Measurements from ENCODE around the gene PLA2G4C.
"Not testable (repeated sequence)": the region's sequence is repeated elsewhere in the genome, so short reads cannot be mapped to it uniquely, and the experiment has no call there.

The PLA2G4C gene

DNA sequence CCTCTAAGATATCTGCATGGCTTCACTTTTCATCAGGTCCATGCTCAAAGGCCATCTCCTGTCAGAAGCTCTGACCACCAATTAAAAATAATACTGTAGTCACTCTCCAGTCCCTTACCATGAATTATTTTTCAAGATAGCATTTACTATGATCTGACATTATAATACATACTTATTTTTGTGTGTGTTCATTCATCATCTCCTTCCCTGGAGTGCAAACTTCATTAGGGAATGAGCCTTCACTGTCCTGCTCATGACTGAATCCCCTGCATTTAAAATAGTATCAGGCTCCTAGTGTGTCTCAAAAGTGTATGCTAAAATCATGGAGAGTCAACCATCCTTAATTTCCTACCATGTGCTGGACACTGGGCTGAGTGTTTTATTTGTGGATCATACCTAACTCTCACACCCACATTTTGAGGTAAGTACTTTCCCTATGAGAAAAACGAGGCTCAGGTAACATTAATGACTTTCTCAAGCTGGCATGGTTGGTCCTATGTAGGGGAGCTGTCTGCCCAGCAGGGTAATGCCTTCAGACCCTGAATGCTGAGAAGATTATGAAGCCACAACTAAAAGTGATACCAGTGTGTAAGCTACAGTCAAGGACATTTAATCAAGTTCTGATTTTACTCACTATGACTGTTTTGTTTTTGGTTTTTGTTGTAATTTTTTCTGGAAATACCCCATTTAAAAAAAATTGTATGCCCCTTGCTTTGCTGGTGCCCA is 16.3 kb downstream of the PLA2G4C start:
- TF ChIP-seq, protein P1, sequence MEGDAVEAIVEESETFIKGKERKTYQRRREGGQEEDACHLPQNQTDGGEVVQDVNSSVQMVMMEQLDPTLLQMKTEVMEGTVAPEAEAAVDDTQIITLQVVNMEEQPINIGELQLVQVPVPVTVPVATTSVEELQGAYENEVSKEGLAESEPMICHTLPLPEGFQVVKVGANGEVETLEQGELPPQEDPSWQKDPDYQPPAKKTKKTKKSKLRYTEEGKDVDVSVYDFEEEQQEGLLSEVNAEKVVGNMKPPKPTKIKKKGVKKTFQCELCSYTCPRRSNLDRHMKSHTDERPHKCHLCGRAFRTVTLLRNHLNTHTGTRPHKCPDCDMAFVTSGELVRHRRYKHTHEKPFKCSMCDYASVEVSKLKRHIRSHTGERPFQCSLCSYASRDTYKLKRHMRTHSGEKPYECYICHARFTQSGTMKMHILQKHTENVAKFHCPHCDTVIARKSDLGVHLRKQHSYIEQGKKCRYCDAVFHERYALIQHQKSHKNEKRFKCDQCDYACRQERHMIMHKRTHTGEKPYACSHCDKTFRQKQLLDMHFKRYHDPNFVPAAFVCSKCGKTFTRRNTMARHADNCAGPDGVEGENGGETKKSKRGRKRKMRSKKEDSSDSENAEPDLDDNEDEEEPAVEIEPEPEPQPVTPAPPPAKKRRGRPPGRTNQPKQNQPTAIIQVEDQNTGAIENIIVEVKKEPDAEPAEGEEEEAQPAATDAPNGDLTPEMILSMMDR (IDR thresholded peaks at IDR 0.05; ENCODE audit: low read depth, low read length): no peak
- H3K4me3 ChIP-seq (ENCODE audit: low read depth, low read length): no peak overlapping the region

DNA sequence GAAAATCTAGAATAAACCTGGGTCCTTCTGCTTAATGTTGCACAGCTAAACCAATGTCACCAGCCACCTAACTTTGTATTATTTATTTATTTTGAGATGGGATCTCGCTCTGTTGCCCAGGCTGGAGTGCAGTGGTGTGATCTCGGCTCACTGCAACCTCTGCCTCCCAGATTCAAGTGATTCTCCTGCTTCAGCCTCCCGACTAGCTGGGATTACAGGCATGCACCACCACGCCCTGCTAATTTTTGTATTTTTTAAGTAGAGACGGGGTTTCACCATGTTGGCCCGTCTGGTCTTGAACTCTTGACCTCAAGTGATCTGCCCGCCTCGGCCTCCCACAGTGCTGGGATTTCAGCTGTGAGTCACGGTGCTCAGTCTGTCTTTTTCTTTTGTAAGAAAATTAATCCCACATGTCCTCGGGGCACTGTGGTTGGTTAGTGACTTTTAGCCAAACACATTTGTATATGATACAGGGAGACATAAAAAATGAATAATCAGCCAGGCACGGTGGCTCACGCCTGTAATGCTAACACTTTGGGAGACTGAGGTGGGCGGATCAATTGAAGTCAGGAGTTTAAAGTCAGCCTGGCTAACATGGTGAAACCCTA is 19.4 kb downstream of the PLA2G4C start:
- not testable (repeated sequence) for H3K4me3 ChIP-seq (ENCODE audit: low read depth, low read length)

GRCh38 chr19:48090281-48090802 is 20.3 kb downstream of the PLA2G4C start:
- no peak overlapping the region for H3K4me3 ChIP-seq (ENCODE audit: low read depth, low read length)
- TF ChIP-seq, protein P1 (IDR thresholded peaks at IDR 0.05; ENCODE audit: low read depth, low read length): no peak

DNA sequence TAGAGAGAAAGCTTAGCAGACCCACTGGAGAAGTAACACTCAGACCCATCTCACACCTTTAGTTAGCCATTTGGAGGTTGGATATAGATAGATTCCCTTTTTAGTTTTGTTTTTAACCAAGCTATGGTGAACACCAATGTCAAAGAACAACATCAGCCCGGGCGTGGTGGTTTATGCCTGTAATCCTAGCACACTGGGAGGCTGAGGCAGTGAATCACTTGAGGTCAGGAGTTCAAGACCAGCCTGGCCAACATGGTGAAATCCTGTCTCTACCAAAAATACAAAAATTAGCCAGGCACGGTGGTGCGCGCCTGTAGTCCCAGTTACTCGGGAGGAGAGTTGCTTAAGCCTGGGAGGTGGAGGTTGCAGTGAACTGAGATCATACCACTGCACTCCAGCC is 21.6 kb downstream of the PLA2G4C start:
- H3K4me3 ChIP-seq (ENCODE audit: low read depth, low read length): not testable (repeated sequence)

GRCh38 chr19:48085904-48086864 is 24.4 kb downstream of the PLA2G4C start:
- TF ChIP-seq, protein P1 (IDR thresholded peaks at IDR 0.05; ENCODE audit: low read depth, low read length): no peak
- H3K4me3 ChIP-seq (ENCODE audit: low read depth, low read length): no peak overlapping the region

- H3K4me3 ChIP-seq (ENCODE audit: low read depth, low read length): no peak overlapping the region
Observed at GRCh38 chr19:48085076-48085475, 25.5 kb downstream of the PLA2G4C start.

DNA sequence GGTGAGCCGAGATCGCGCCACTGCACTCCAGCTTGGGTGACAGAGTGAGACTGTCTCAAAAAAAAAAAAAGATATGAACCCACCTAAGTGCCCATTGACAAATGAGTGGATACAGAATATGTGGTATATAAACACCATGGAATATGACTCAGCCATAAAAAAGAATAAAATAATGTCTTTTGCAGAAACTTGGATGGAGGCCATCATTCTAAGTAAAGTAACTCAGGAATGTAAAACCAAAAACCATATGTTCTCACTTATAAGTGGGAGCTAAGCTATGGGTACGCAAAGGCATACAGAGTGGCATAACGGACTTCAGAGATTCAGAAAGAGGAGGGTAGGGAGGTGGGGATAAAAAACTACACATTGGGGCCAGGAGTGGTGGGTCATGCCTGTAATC is 29.5 kb downstream of the PLA2G4C start:
- TF ChIP-seq, protein P1 (IDR thresholded peaks at IDR 0.05; ENCODE audit: low read depth, low read length): no peak
- no peak overlapping the region for H3K4me3 ChIP-seq (ENCODE audit: low read depth, low read length)

More at GRCh38 chr19:48085076-48085475, 25.5 kb downstream of the PLA2G4C start:
- TF ChIP-seq, protein P1 (IDR thresholded peaks at IDR 0.05; ENCODE audit: low read depth, low read length): no peak

- H3K4me3 ChIP-seq (ENCODE audit: low read depth, low read length): not testable (repeated sequence)
Observed at GRCh38 chr19:48070177-48070769, 40.3 kb downstream of the PLA2G4C start.
